ENCODE data around the gene EFCAB7. TPM values are rescaled to one million over a fixed set of nuclear protein-coding genes. Genes with fewer than 3 reads are reported as not detected.
"Not testable (repeated sequence)": the region's sequence is repeated elsewhere in the genome, so short reads cannot be mapped to it uniquely, and the experiment has no call there.

The EFCAB7 gene
- total RNA-seq, 2 donors from 2014 or later = 5.1 to 9.4 TPM

GRCh38 chr1:63563745-63564144 lies 40.4 kb downstream of the EFCAB7 start:
- no peaks in the 10 kb centered on the region for H3K4me1 Mint-ChIP-seq
- ATAC-seq (no peak), DNase-seq (no peak)
- H3K27me3 Mint-ChIP-seq = no peaks in the 10 kb centered on the region
- H3K9me3 ChIP-seq (ENCODE audit: control insufficient read depth, low read length, poor library complexity, severe bottlenecking) = no peaks in the 10 kb centered on the region
- no peak overlapping the region for H3K27ac Mint-ChIP-seq
- no peak overlapping the region for H3K4me3 Mint-ChIP-seq
- no peaks in the 10 kb centered on the region for H3K36me3 Mint-ChIP-seq (ENCODE audit: low read depth)

GRCh38 chr1:63569068-63569467 lies 45.7 kb downstream of the EFCAB7 start:
- no peak overlapping the region for H3K4me3 Mint-ChIP-seq
- no peaks in the 10 kb centered on the region for H3K27me3 Mint-ChIP-seq
- no peak for DNase-seq
- peaks cover 2% of the 10 kb centered on the region for H3K36me3 Mint-ChIP-seq (ENCODE audit: low read depth)
- H3K4me1 Mint-ChIP-seq = peaks cover 3% of the 10 kb centered on the region
- no peak for ATAC-seq
- no peak overlapping the region for H3K27ac Mint-ChIP-seq
- no peaks in the 10 kb centered on the region for H3K9me3 ChIP-seq (ENCODE audit: control insufficient read depth, low read length, poor library complexity, severe bottlenecking)

- no peaks in the 10 kb centered on the region for H3K9me3 ChIP-seq (ENCODE audit: control insufficient read depth, low read length, poor library complexity, severe bottlenecking)
- DNase-seq = no peak
- no peak overlapping the region for H3K27ac Mint-ChIP-seq
- H3K4me1 Mint-ChIP-seq = peaks cover 3% of the 10 kb centered on the region
- ATAC-seq = no peak
- no peaks in the 10 kb centered on the region for H3K27me3 Mint-ChIP-seq
- H3K4me3 Mint-ChIP-seq = no peak overlapping the region
- peaks cover 2% of the 10 kb centered on the region for H3K36me3 Mint-ChIP-seq (ENCODE audit: low read depth)
Observed at GRCh38 chr1:63569640-63570316, 46.5 kb downstream of the EFCAB7 start.

- H3K4me3 Mint-ChIP-seq; H3K36me3 Mint-ChIP-seq (ENCODE audit: low read depth); H3K9me3 ChIP-seq (ENCODE audit: control insufficient read depth, low read length, poor library complexity, severe bottlenecking); ATAC-seq; H3K4me1 Mint-ChIP-seq; H3K27me3 Mint-ChIP-seq; H3K27ac Mint-ChIP-seq; DNase-seq: not testable (repeated sequence)
Observed at GRCh38 chr1:63572686-63573085, 49.4 kb downstream of the EFCAB7 start.

- not testable (repeated sequence) for H3K27ac Mint-ChIP-seq; DNase-seq; ATAC-seq; H3K36me3 Mint-ChIP-seq (ENCODE audit: low read depth); H3K27me3 Mint-ChIP-seq; H3K4me3 Mint-ChIP-seq; H3K4me1 Mint-ChIP-seq; H3K9me3 ChIP-seq (ENCODE audit: control insufficient read depth, low read length, poor library complexity, severe bottlenecking)
Observed at GRCh38 chr1:63574203-63574796, 51.0 kb downstream of the EFCAB7 start.

GRCh38 chr1:63575340-63575826 lies 52.1 kb downstream of the EFCAB7 start:
- no peaks in the 10 kb centered on the region for H3K27me3 Mint-ChIP-seq
- no peak for DNase-seq
- no peak overlapping the region for H3K4me3 Mint-ChIP-seq
- H3K27ac Mint-ChIP-seq = no peak overlapping the region
- ATAC-seq = peak; percentile 51
- H3K9me3 ChIP-seq (ENCODE audit: control insufficient read depth, low read length, poor library complexity, severe bottlenecking) = no peaks in the 10 kb centered on the region
- H3K36me3 Mint-ChIP-seq (ENCODE audit: low read depth) = no peaks in the 10 kb centered on the region
- peaks cover 2% of the 10 kb centered on the region for H3K4me1 Mint-ChIP-seq

- not testable (repeated sequence) for H3K36me3 Mint-ChIP-seq (ENCODE audit: low read depth); H3K27me3 Mint-ChIP-seq; DNase-seq; ATAC-seq; H3K9me3 ChIP-seq (ENCODE audit: control insufficient read depth, low read length, poor library complexity, severe bottlenecking); H3K4me1 Mint-ChIP-seq; H3K4me3 Mint-ChIP-seq
- peak overlapping the region; percentile 16 for H3K27ac Mint-ChIP-seq
Observed at GRCh38 chr1:63586326-63586725, 63.0 kb downstream of the EFCAB7 start.

- no peak for ATAC-seq
Observed at GRCh38 chr1:63590166-63590560, 66.8 kb downstream of the EFCAB7 start.

GRCh38 chr1:63592536-63593302 lies 69.4 kb downstream of the EFCAB7 start:
- H3K4me3 Mint-ChIP-seq = peak overlapping the region; percentile 97
- H3K4me1 Mint-ChIP-seq = peaks cover 21% of the 10 kb centered on the region
- DNase-seq = no peak
- no peak for ATAC-seq
- no peaks in the 10 kb centered on the region for H3K9me3 ChIP-seq (ENCODE audit: control insufficient read depth, low read length, poor library complexity, severe bottlenecking)
- H3K36me3 Mint-ChIP-seq (ENCODE audit: low read depth) = peaks cover 2% of the 10 kb centered on the region
- H3K27me3 Mint-ChIP-seq = no peaks in the 10 kb centered on the region
- H3K27ac Mint-ChIP-seq = peak overlapping the region; percentile 96

More at GRCh38 chr1:63590166-63590560, 66.8 kb downstream of the EFCAB7 start:
- no peak for DNase-seq
- H3K4me1 Mint-ChIP-seq = peaks cover 14% of the 10 kb centered on the region
- H3K36me3 Mint-ChIP-seq (ENCODE audit: low read depth) = no peaks in the 10 kb centered on the region
- H3K27me3 Mint-ChIP-seq = no peaks in the 10 kb centered on the region
- no peak overlapping the region for H3K4me3 Mint-ChIP-seq
- H3K9me3 ChIP-seq (ENCODE audit: control insufficient read depth, low read length, poor library complexity, severe bottlenecking) = no peaks in the 10 kb centered on the region
- no peak overlapping the region for H3K27ac Mint-ChIP-seq

- H3K36me3 Mint-ChIP-seq (ENCODE audit: low read depth) = peaks cover 2% of the 10 kb centered on the region
- no peaks in the 10 kb centered on the region for H3K9me3 ChIP-seq (ENCODE audit: control insufficient read depth, low read length, poor library complexity, severe bottlenecking)
- ATAC-seq (peak; percentile 86), DNase-seq (peak; percentile 60 to 63 (median 60))
- H3K4me3 Mint-ChIP-seq = peak within 1 kb of the TSS; percentile 97
- H3K27ac Mint-ChIP-seq = peak within 1 kb of the TSS; percentile 96
- peaks cover 21% of the 10 kb centered on the region for H3K4me1 Mint-ChIP-seq
- H3K27me3 Mint-ChIP-seq = no peaks in the 10 kb centered on the region
Observed at GRCh38 chr1:63593303-63593885, 70.1 kb downstream of the EFCAB7 start, which contains the start of gene PGM1. TSS of gene PGM1 (plus strand) at chr1:63593411. CDS start at chr1:63593489, 78 bp downstream.

- ATAC-seq = peak; percentile 72
- Mint-ChIP-seq H3K27me3 (no peaks in the 10 kb centered on the region), H3K4me1 (peaks cover 17% of the 10 kb centered on the region), H3K36me3 (ENCODE audit: low read depth) (peaks cover 2% of the 10 kb centered on the region), H3K27ac (peak overlapping the region; percentile 96), H3K4me3 (peak overlapping the region; percentile 97)
- peak; percentile 55 to 62 (median 61) for DNase-seq
- no peaks in the 10 kb centered on the region for H3K9me3 ChIP-seq (ENCODE audit: control insufficient read depth, low read length, poor library complexity, severe bottlenecking)
Observed at GRCh38 chr1:63593886-63594605, 70.7 kb downstream of the EFCAB7 start.

- DNase-seq (no peak), ATAC-seq (no peak)
- no peaks in the 10 kb centered on the region for H3K27me3 Mint-ChIP-seq
- no peaks in the 10 kb centered on the region for H3K9me3 ChIP-seq (ENCODE audit: control insufficient read depth, low read length, poor library complexity, severe bottlenecking)
- H3K36me3 Mint-ChIP-seq (ENCODE audit: low read depth) = peaks cover 5% of the 10 kb centered on the region
- H3K4me3 Mint-ChIP-seq = peak overlapping the region; percentile 49
- H3K4me1 Mint-ChIP-seq = peaks cover 20% of the 10 kb centered on the region
- H3K27ac Mint-ChIP-seq = peak overlapping the region; percentile 70
Observed at GRCh38 chr1:63595435-63595834, 72.1 kb downstream of the EFCAB7 start.
